DMS114 treated with DMSO at 0.1 percent for 48 hours (cell line): ENCODE results near the gene AFAP1.
"Not testable (repeated sequence)": the region's sequence is repeated elsewhere in the genome, so short reads cannot be mapped to it uniquely, and the experiment has no call there.

Experiments
- DNase-seq: peaks from one replicate; lab custom pipeline; 2025; ENCODE audit not compliant: unreplicated experiment; lab: John Stamatoyannopoulos, UW

The AFAP1 gene

GRCh38 chr4:7947927-7948326, 8.3 kb upstream of the AFAP1 start:
- DNase-seq = no peak

GRCh38 chr4:7945709-7946380, 6.2 kb upstream of the AFAP1 start:
- DNase-seq = no peak

GRCh38 chr4:7944599-7945220, 5.0 kb upstream of the AFAP1 start:
- no peak for DNase-seq

GRCh38 chr4:7943688-7944087, 4.0 kb upstream of the AFAP1 start:
- DNase-seq = not testable (repeated sequence)

- no peak for DNase-seq
Observed at GRCh38 chr4:7943211-7943610, 3.5 kb upstream of the AFAP1 start.

- DNase-seq = no peak
Observed at GRCh38 chr4:7941965-7942496, 2.4 kb upstream of the AFAP1 start.

- DNase-seq = no peak
Observed at GRCh38 chr4:7941111-7941964, 1.7 kb upstream of the AFAP1 start.

GRCh38 chr4:7938609-7939376, 868 bp downstream of the AFAP1 start:
- DNase-seq = no peak

GRCh38 chr4:7938266-7938608, 1.4 kb downstream of the AFAP1 start:
- no peak for DNase-seq

GRCh38 chr4:7937006-7937405, 2.7 kb downstream of the AFAP1 start:
- DNase-seq = no peak

GRCh38 chr4:7933651-7934510, 5.8 kb downstream of the AFAP1 start:
- DNase-seq = no peak

- DNase-seq = no peak
Observed at GRCh38 chr4:7932287-7932686, 7.4 kb downstream of the AFAP1 start.

GRCh38 chr4:7929118-7929951, 10.3 kb downstream of the AFAP1 start:
- DNase-seq = no peak

- DNase-seq = no peak
Observed at GRCh38 chr4:7928711-7929110, 10.9 kb downstream of the AFAP1 start.

GRCh38 chr4:7926822-7927221, 12.8 kb downstream of the AFAP1 start:
- DNase-seq = no peak

- no peak for DNase-seq
Observed at GRCh38 chr4:7924570-7924969, 15.1 kb downstream of the AFAP1 start.

- no peak for DNase-seq
Observed at GRCh38 chr4:7924163-7924562, 15.5 kb downstream of the AFAP1 start.

GRCh38 chr4:7922466-7922865, 17.2 kb downstream of the AFAP1 start:
- no peak for DNase-seq

- no peak for DNase-seq
Observed at GRCh38 chr4:7918981-7919380, 20.7 kb downstream of the AFAP1 start.
